OCI-LY7 (cell line): ENCODE measurements around the gene ERICH2. TPM values are rescaled to one million over a fixed set of nuclear protein-coding genes. Genes with fewer than 3 reads are reported as not detected.

ENCODE experiments used
- BruUV-seq: library from RNA; stranded (reverse); fragments of 400-500 nt; replicated peaks from 2 replicates; lab custom pipeline; 2021; lab: Mats Ljungman, UMichigan
- CTCF ChIA-PET: fragments of 300-600 bp; sonication (Branson Sonifier 250); formaldehyde crosslinking; loops from one replicate; lab custom pipeline; 2022; ENCODE audit warnings: antibody characterized with exemption; ENCODE audit not compliant: unreplicated experiment; lab: Charles Lee
- POLR2A ChIA-PET: fragments of 300-600 bp; sonication (Branson Sonifier 250); formaldehyde crosslinking; loops from one replicate; lab custom pipeline; 2022; ENCODE audit warnings: antibody characterized with exemption; lab: Charles Lee
- DNase-seq: peaks from one replicate; pipeline ENCODE4 v3.0.0-alpha.2; 2015; ENCODE audit warnings: low spot score
- H2AFZ ChIP-seq: fragments of 200-600 bp; sonication (generic), shearing (Covaris generic); 2 replicates; pipeline ENCODE4 v1.6.1; 2014; ENCODE audit warnings: mild to moderate bottlenecking, antibody characterized with exemption, low read length, moderate library complexity
- H3K27ac ChIP-seq: fragments of 200-600 bp; sonication (generic); 2 replicates; pipeline ENCODE4 v1.5.1; 2014; ENCODE audit warnings: mixed run types, low read depth, mild to moderate bottlenecking, moderate library complexity, low read length, inconsistent platforms; ENCODE audit not compliant: poor library complexity, severe bottlenecking
- H3K36me3 ChIP-seq: fragments of 200-600 bp; sonication (generic); 2 replicates; pipeline ENCODE4 v1.6.1; 2014; ENCODE audit warnings: mild to moderate bottlenecking, antibody characterized with exemption, low read length, moderate library complexity, mixed read lengths; ENCODE audit not compliant: insufficient read depth
- H3K4me1 ChIP-seq: fragments of 200-600 bp; sonication (generic); 2 replicates; pipeline ENCODE4 v1.5.1; 2014; ENCODE audit warnings: mild to moderate bottlenecking, low read length; ENCODE audit not compliant: insufficient read depth, poor library complexity, severe bottlenecking
- H3K4me2 ChIP-seq: fragments of 200-600 bp; sonication (generic); 2 replicates; pipeline ENCODE4 v1.6.1; 2014; ENCODE audit warnings: mild to moderate bottlenecking, low read length
- H3K4me3 ChIP-seq: fragments of 200-600 bp; sonication (generic); 2 replicates; pipeline ENCODE4 v1.5.1; 2014; ENCODE audit warnings: mild to moderate bottlenecking, low read depth, low read length; ENCODE audit not compliant: poor library complexity, severe bottlenecking
- H3K79me2 ChIP-seq: fragments of 200-600 bp; sonication (generic); 2 replicates; pipeline ENCODE4 v1.6.1; 2016; ENCODE audit warnings: low read depth, mild to moderate bottlenecking, low read length, moderate library complexity, mixed read lengths; ENCODE audit not compliant: insufficient read depth
- H3K9me2 ChIP-seq: fragments of 200-600 bp; sonication (generic); 2 replicates; pipeline ENCODE4 v1.6.1; 2016; ENCODE audit warnings: mild to moderate bottlenecking, low read length, mixed read lengths; ENCODE audit not compliant: insufficient read depth
- H3K9me3 ChIP-seq: fragments of 200-600 bp; sonication (generic); 2 replicates; pipeline ENCODE4 v1.6.1; 2014; ENCODE audit warnings: mild to moderate bottlenecking, mixed run types, low read length, mixed read lengths
- H4K20me1 ChIP-seq: fragments of 200-600 bp; sonication (generic); 2 replicates; pipeline ENCODE4 v1.6.1; 2014; ENCODE audit warnings: mild to moderate bottlenecking, antibody characterized with exemption, low read length, moderate library complexity, mixed read lengths; ENCODE audit not compliant: insufficient read depth
- EZH2phosphoT487 ChIP-seq: fragments of 200-600 bp; sonication (generic); IDR thresholded peaks from 2 replicates; pipeline ENCODE4 v1.6.1; 2018; ENCODE audit warnings: low read depth, borderline replicate concordance, mild to moderate bottlenecking, mixed run types, antibody characterized with exemption, low read length, moderate library complexity, mixed read lengths
- intact Hi-C: fragments of 100-400 bp; cut with micrococcal nuclease; formaldehyde crosslinking; loops from one replicate; pipeline ENCODE4 v1.10.0; 2022; ENCODE audit not compliant: unreplicated experiment
- total RNA-seq, 2 experiments: library from RNA; depleted of rRNA in 1 of 2; stranded (reverse); fragments of >200 nt in 1 of 2; shearing (Covaris generic) in 1 of 2; gene quantifications; 2 replicates each; pipeline ENCODE4 v1.2.3, GENCODE V29; 2014 to 2022
- TF ChIP-seq, protein P1 (sequence below): fragments of 200-600 bp; sonication (generic); conservative IDR thresholded peaks from 2 replicates; pipeline ENCODE4 v1.5.1; 2014; ENCODE audit warnings: mild to moderate bottlenecking, antibody characterized with exemption, low read length, moderate library complexity, mixed read lengths

ERICH2 gene
- total RNA-seq, 2 experiments from 2014 or later, result not detected

- Histone ChIP-seq H3K36me3 (no peaks in the 10 kb centered on the region), H3K79me2 (no peaks in the 10 kb centered on the region), H3K4me1 (no peaks in the 10 kb centered on the region), H3K9me3 (no peaks in the 10 kb centered on the region), H3K27ac (no peak overlapping the region), H2AFZ (no peak overlapping the region), H3K9me2 (no peaks in the 10 kb centered on the region; the same call in 1 of the 2 replicates), H3K4me3 (no peak overlapping the region), H4K20me1 (no peaks in the 10 kb centered on the region), H3K4me2 (no peak overlapping the region)
- intact Hi-C loops, result no loop called here
- no TSS peak for BruUV-seq
- ChIA-PET POLR2A (interaction anchor here (0.6 kb wide), 1 partner anchor 31 kb away, joined by 3 read pairs; no protein-coding TSS in a partner anchor), CTCF (no interaction called here)
- TF ChIP-seq, protein P1, sequence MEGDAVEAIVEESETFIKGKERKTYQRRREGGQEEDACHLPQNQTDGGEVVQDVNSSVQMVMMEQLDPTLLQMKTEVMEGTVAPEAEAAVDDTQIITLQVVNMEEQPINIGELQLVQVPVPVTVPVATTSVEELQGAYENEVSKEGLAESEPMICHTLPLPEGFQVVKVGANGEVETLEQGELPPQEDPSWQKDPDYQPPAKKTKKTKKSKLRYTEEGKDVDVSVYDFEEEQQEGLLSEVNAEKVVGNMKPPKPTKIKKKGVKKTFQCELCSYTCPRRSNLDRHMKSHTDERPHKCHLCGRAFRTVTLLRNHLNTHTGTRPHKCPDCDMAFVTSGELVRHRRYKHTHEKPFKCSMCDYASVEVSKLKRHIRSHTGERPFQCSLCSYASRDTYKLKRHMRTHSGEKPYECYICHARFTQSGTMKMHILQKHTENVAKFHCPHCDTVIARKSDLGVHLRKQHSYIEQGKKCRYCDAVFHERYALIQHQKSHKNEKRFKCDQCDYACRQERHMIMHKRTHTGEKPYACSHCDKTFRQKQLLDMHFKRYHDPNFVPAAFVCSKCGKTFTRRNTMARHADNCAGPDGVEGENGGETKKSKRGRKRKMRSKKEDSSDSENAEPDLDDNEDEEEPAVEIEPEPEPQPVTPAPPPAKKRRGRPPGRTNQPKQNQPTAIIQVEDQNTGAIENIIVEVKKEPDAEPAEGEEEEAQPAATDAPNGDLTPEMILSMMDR, result no peak
- no peak for TF ChIP-seq EZH2phosphoT487
- DNase-seq, result no peak
Measured at GRCh38 chr2:170831115-170831514, 60.9 kb downstream of the ERICH2 start.

GRCh38 chr2:170836027-170836426, 65.8 kb downstream of the ERICH2 start:
- DNase-seq, result no peak
- Histone ChIP-seq H4K20me1 (no peaks in the 10 kb centered on the region), H2AFZ (no peak overlapping the region), H3K9me3 (no peaks in the 10 kb centered on the region), H3K27ac (no peak overlapping the region), H3K36me3 (no peaks in the 10 kb centered on the region), H3K4me1 (no peaks in the 10 kb centered on the region), H3K79me2 (no peaks in the 10 kb centered on the region), H3K4me3 (no peak overlapping the region), H3K9me2 (no peaks in the 10 kb centered on the region; the same call in 1 of the 2 replicates), H3K4me2 (no peak overlapping the region)
- intact Hi-C loops, result no loop called here
- no peak for TF ChIP-seq EZH2phosphoT487
- TF ChIP-seq, protein P1, result no peak
- POLR2A ChIA-PET, result interaction anchor here (0.9 kb wide), 1 partner anchor 12 kb away, joined by 3 read pairs; no protein-coding TSS in a partner anchor
- no TSS peak for BruUV-seq
- CTCF ChIA-PET, result no interaction called here

DNA sequence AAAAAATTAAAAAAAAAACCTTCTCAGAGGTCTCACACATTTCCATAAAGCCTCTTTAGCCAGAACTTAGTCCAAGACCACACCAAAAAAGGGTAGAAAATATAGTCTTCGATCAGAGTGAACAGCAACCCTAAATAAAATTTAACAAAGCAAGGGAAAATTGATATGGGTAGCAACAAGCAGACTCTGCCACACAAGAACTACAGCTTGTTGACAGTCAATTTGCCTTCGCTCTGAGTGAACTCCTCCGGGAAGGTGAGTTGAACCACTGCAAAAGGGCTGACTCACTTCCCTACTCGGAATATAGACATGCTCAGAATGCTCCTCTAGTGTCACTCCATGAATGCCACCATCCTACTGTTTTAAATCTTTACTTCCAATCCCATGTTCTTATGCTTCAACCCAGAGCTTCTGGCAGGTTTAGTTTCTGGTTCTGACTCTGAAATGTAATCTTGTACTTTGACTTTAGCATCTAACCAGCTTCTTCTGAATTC, 70.6 kb downstream of the ERICH2 start:
- Histone ChIP-seq H4K20me1 (no peaks in the 10 kb centered on the region), H3K36me3 (no peaks in the 10 kb centered on the region), H3K79me2 (no peaks in the 10 kb centered on the region), H3K9me3 (no peaks in the 10 kb centered on the region), H2AFZ (no peak overlapping the region), H3K27ac (no peak overlapping the region), H3K9me2 (no peaks in the 10 kb centered on the region), H3K4me3 (no peak overlapping the region), H3K4me1 (no peaks in the 10 kb centered on the region), H3K4me2 (no peak overlapping the region)
- ChIA-PET CTCF (no interaction called here), POLR2A (interaction anchor here (0.6 kb wide), 1 partner anchor 514 kb away, joined by 3 read pairs; no protein-coding TSS in a partner anchor)
- TF ChIP-seq, protein P1, result no peak
- no peak for TF ChIP-seq EZH2phosphoT487
- intact Hi-C loops, result no loop called here
- no TSS peak for BruUV-seq
- no peak for DNase-seq
